ENCODE measurements around the gene SLCO4C1.

The SLCO4C1 gene

GRCh38 chr5:102289251-102289899, 6.7 kb downstream of the SLCO4C1 start:
- no peak for TF ChIP-seq POLR2AphosphoS5 (IDR thresholded peaks at IDR 0.05; ENCODE audit: low read depth, low read length)
- TF ChIP-seq FOXP2 (optimal IDR thresholded peaks at IDR 0.05; ENCODE audit: borderline replicate concordance, extremely low read depth, extremely low read length, insufficient read depth): no peak
- TF ChIP-seq, protein P1, sequence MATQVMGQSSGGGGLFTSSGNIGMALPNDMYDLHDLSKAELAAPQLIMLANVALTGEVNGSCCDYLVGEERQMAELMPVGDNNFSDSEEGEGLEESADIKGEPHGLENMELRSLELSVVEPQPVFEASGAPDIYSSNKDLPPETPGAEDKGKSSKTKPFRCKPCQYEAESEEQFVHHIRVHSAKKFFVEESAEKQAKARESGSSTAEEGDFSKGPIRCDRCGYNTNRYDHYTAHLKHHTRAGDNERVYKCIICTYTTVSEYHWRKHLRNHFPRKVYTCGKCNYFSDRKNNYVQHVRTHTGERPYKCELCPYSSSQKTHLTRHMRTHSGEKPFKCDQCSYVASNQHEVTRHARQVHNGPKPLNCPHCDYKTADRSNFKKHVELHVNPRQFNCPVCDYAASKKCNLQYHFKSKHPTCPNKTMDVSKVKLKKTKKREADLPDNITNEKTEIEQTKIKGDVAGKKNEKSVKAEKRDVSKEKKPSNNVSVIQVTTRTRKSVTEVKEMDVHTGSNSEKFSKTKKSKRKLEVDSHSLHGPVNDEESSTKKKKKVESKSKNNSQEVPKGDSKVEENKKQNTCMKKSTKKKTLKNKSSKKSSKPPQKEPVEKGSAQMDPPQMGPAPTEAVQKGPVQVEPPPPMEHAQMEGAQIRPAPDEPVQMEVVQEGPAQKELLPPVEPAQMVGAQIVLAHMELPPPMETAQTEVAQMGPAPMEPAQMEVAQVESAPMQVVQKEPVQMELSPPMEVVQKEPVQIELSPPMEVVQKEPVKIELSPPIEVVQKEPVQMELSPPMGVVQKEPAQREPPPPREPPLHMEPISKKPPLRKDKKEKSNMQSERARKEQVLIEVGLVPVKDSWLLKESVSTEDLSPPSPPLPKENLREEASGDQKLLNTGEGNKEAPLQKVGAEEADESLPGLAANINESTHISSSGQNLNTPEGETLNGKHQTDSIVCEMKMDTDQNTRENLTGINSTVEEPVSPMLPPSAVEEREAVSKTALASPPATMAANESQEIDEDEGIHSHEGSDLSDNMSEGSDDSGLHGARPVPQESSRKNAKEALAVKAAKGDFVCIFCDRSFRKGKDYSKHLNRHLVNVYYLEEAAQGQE (IDR thresholded peaks at IDR 0.05; ENCODE audit: insufficient read depth in 1 of 2, low read depth in 2 of 2, low read length in 2 of 2): no peak
- no peak for TF ChIP-seq SIN3A (IDR thresholded peaks at IDR 0.05; ENCODE audit: borderline replicate concordance, insufficient read depth, low read length)
- no peak for TF ChIP-seq TAF1 (IDR thresholded peaks at IDR 0.05; ENCODE audit: borderline replicate concordance, insufficient read depth, low read length)

DNA sequence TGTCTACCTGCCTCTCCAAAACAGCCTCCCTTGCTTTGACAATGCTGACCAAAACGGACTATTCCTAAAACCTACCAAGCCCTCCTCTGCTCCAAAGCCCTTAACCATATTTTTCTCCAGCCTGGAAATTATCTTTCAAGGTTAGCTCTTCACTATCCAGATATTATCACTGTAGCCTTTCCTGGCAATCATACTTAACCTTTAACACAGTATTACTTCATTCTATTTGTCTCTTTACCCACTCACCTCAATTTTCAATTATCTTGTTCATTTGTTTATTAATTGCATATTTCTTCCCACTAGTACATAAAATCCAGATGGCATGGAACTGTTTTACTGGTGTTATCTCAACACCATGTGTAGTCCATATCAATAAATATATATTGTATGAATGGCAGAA, 7.5 kb downstream of the SLCO4C1 start:
- no peak for TF ChIP-seq TAF1 (IDR thresholded peaks at IDR 0.05; ENCODE audit: borderline replicate concordance, insufficient read depth, low read length)
- no peak for TF ChIP-seq FOXP2 (optimal IDR thresholded peaks at IDR 0.05; ENCODE audit: borderline replicate concordance, extremely low read depth, extremely low read length, insufficient read depth)
- TF ChIP-seq POLR2AphosphoS5 (IDR thresholded peaks at IDR 0.05; ENCODE audit: low read depth, low read length): no peak
- TF ChIP-seq, protein P1 (IDR thresholded peaks at IDR 0.05; ENCODE audit: insufficient read depth in 1 of 2, low read depth in 2 of 2, low read length in 2 of 2): no peak
- TF ChIP-seq SIN3A (IDR thresholded peaks at IDR 0.05; ENCODE audit: borderline replicate concordance, insufficient read depth, low read length): no peak

DNA sequence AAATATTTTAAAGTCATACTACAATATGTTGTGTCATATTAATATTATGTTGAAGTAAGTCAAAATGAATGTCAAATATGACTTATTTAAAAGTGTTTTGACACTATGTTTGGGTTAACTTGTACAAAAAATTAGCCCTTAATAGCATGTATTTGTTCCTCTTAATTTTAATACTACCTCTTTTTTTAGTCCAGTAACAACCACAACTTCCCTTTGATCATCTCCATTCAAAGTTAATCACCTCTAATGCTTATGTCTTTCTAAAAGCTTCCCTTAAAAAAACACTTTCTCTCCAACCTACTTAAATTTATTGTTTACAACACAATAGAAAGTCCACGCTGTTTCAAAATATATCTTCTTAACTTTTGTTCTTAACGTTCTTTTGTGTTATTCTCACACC, 9.6 kb downstream of the SLCO4C1 start:
- TF ChIP-seq POLR2AphosphoS5 (IDR thresholded peaks at IDR 0.05; ENCODE audit: low read depth, low read length): no peak
- TF ChIP-seq SIN3A (IDR thresholded peaks at IDR 0.05; ENCODE audit: borderline replicate concordance, insufficient read depth, low read length): no peak
- TF ChIP-seq FOXP2 (optimal IDR thresholded peaks at IDR 0.05; ENCODE audit: borderline replicate concordance, extremely low read depth, extremely low read length, insufficient read depth): no peak
- no peak for TF ChIP-seq TAF1 (IDR thresholded peaks at IDR 0.05; ENCODE audit: borderline replicate concordance, insufficient read depth, low read length)
- TF ChIP-seq, protein P1 (IDR thresholded peaks at IDR 0.05; ENCODE audit: insufficient read depth in 1 of 2, low read depth in 2 of 2, low read length in 2 of 2): no peak

DNA sequence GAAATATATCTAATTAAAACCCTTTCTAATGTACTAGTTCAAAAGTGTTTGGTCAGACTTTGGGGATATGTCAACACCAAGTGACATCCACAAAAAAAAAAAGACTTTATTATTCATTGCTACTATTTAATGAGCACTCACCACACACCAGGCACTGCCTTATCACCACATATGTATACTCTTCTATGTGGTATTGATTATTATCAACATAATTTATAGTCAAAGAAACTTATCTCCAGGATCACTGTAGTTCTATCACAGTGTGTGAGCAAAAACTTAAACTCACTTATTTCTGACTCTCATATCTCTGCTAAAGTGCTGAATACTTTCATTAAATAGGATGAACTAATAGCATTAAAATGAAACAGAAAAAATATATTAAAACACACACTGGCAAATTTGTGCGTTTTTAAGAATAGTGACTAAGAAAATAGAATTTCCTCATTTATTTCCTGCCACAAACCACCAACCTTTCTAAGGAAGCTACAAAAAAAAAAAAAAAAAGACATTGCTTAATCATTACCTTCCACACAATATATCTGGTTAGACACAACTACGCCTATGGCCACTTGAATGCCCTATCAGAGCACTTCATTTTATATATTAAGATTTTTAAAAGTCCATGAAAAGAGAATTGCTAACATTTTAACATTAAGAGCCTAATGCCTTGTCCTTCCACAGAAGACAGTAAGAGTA, 12.8 kb downstream of the SLCO4C1 start:
- TF ChIP-seq, protein P1 (IDR thresholded peaks at IDR 0.05; ENCODE audit: insufficient read depth in 1 of 2, low read depth in 2 of 2, low read length in 2 of 2): no peak
- no peak for TF ChIP-seq SIN3A (IDR thresholded peaks at IDR 0.05; ENCODE audit: borderline replicate concordance, insufficient read depth, low read length)

Data from PFSK-1 (cell line).